GM19193 (cell line): ENCODE results near the gene SMTNL2.

Experiments used
- POLR2A ChIP-seq: IDR thresholded peaks from 4 replicates; pipeline ENCODE4 v1.6.1; 2011; ENCODE audit not compliant: insufficient read depth, insufficient read length; ENCODE audit errors: extremely low read depth

The SMTNL2 gene

GRCh38 chr17:4599505-4600281, 15.4 kb downstream of the SMTNL2 start:
- no peak for TF ChIP-seq POLR2A

DNA sequence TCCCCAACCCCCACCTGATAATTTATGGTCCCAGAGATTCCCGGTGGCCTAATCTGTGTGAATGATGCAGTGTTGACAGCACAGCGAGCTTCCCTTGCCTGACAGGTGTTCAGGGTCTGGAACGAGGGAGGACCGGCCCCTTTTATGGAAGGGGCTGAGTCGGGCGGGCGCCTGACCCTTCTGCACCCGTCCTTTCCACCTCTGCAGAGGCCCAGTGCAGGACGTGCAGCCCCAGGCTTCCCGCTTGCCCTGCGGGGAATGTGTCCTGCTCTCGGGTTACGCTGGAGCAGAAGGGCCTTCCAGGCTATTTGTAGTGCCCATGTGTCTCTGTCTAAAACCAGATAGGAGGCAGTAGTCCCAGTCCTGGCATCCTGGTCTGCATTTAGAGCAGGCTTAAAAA, 16.2 kb downstream of the SMTNL2 start:
- TF ChIP-seq POLR2A, result no peak

- TF ChIP-seq POLR2A, result no peak
Observed at GRCh38 chr17:4601326-4601725, 17.0 kb downstream of the SMTNL2 start.

GRCh38 chr17:4602041-4602440, 17.7 kb downstream of the SMTNL2 start:
- no peak for TF ChIP-seq POLR2A

- TF ChIP-seq POLR2A, result no peak
Observed at GRCh38 chr17:4604111-4604644, 19.8 kb downstream of the SMTNL2 start.

DNA sequence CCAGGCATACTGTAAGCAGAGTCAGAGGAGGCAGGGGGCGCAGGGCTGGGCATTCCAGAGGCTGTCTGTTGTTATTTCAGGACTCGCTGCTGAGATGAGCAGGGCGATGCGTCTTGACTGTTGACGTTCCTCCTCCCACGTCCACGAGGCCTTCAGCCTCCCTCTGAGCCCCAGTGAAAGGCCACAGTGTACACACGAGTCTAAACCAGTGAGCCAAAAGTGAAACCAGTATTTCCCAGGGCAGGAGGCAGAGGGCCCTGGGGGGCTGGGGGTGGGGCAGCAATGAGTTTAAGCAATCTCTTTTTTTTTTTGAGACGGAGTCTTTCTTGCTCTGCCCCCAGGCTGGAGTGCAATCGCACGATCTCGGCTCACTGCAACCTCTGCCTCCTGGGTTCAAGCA, 21.5 kb downstream of the SMTNL2 start:
- no peak for TF ChIP-seq POLR2A

DNA sequence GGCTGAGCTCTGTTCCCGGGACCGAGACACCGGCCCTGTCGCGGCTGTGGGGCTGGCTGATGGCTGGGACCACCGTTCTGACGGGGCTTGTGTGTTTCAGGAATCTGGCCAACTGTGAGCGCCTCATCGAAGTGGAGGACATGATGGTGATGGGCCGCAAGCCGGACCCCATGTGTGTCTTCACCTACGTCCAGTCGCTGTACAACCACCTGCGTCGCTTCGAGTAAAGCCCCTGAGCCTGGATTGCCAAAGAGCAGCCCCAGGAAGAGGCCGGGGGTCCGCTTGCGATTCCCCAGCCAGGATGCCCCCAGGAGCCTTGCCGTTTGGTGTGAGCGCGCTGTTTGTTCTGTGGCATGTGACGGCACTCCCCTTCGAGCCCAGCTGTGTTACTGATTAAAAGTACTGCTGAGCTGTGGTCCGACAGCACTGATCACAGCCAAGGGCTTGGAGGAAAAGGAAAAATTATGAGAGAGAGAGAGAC, 23.0 kb downstream of the SMTNL2 start:
- no peak for TF ChIP-seq POLR2A

GRCh38 chr17:4607773-4608187, 23.5 kb downstream of the SMTNL2 start:
- no peak for TF ChIP-seq POLR2A

DNA sequence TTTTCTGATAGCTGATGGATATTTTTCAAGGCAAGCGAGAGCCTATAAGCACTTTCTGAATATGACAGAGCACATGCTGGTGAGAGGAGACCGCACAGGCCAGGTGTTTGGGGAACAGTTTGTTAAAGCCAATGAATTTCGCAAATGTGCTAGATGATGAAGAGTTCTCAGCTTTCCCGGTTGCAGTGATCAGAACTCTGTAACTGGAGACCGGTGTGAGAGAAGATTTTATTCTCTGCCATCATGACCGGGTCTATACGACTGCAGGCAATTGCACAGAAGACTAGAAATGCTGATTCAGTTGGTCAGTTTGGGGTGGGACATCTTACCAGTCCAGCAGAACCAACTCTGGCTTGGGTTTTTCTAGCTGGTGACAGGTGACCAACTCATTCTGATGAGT, 25.4 kb downstream of the SMTNL2 start:
- TF ChIP-seq POLR2A, result no peak

GRCh38 chr17:4610162-4610561, 25.8 kb downstream of the SMTNL2 start:
- TF ChIP-seq POLR2A, result no peak

DNA sequence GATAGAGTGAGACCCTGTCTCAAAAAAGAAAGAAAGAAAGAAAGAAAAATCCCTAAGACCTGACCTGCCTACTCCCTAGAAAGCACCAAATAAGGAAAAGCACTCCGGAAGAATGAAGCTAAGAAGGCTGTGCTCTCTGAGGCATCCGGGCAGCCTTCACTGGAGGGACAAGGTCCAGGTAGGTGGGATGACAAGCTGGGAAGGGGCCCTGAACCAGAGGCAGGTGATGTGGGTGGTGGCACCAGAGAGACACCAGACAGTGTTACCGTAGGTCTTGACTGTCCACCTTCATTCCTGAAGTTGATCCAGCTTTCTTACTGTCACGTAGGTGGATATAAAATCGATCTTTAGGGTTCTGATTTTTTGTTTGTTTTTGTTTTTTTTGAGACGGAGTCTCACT, 26.3 kb downstream of the SMTNL2 start:
- TF ChIP-seq POLR2A, result no peak

DNA sequence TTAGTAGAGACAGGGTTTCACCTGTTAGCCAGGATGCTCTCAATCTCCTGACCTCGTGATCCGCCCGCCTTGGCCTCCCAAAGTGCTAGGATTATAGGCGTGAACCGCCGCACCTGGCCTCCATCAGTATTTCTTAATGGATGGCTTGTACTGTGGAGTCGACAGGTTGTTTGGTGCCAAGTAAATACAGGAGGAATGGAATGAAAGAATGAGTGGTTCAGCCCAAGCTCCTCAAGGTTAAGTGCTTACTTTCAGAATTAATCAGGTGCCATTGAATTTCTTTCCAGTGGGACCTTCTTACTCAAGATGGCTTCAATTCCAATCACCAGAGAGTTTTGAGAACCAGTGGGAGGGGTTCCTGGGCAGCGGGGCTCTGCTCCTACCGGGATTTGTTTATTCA, 32.1 kb downstream of the SMTNL2 start:
- no peak for TF ChIP-seq POLR2A

DNA sequence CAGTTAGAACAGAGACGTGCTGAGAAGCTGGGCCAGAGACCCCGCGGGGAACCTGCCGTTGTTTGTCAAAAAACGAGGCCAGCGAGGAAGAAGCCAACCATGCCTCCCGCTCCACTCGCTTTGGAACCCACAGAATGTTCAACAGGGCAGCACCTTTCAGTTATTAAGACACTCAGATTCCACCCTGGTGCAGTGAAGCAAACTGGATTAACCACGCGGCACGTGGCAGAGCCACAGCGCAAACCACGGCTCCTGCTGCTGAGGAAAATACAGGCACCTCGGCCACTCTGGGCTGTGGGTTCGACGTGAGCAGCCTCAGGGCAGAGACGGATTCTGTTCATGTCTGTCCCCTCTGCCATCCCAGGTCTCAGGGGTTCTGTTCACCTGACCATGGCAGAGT, 32.8 kb downstream of the SMTNL2 start:
- no peak for TF ChIP-seq POLR2A

DNA sequence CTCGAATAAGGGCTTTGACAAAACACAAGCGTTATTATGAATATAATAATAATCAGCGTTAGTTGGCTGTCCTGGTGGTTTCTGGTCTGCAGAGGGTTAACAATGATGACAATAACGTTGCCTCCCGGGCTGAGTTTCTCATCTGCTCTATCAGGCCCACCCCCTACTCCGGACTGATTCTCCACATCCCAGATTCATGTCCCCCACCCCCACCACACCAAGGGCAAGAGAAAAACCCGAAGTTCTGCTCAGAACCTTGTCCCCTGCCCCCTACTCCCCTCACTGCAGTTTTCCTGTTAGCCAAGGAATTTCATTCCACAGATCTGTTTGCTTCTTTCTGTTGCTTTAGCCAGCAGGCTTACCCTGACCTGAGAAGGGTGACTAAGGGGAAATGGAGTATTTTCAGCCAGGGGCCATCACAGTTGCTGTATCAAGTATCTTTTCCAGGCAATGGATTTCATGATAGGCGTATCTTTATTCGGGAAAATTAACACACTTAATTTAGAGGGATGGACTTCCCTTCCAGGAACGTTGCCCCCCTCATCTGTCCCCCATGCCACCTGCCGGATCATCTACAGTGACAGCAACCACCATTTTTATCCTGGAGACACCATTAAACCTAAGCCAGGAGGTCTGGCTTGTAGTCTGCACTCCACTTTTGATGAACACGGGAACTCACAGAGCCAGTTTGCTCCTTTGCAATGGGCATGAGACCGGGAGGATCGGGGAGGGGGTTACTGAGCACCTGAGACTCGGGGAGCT, 33.4 kb downstream of the SMTNL2 start:
- TF ChIP-seq POLR2A, result no peak

GRCh38 chr17:4620531-4621101, 36.3 kb downstream of the SMTNL2 start:
- no peak for TF ChIP-seq POLR2A
